22Rv1 (cell line): Measurements from ENCODE around the gene CLSTN2.

Experiments used
- ZFX ChIP-seq: fragments of 450-650 bp; IDR thresholded peaks from 2 replicates; pipeline ENCODE4 v1.6.1; 2017; ENCODE audit warnings: antibody characterized with exemption, borderline replicate concordance
- TF ChIP-seq, protein P1 (sequence below): fragments of 450-650 bp; IDR thresholded peaks from 2 replicates; pipeline ENCODE4 v1.5.1; 2017; ENCODE audit warnings: mild to moderate bottlenecking

DNA sequence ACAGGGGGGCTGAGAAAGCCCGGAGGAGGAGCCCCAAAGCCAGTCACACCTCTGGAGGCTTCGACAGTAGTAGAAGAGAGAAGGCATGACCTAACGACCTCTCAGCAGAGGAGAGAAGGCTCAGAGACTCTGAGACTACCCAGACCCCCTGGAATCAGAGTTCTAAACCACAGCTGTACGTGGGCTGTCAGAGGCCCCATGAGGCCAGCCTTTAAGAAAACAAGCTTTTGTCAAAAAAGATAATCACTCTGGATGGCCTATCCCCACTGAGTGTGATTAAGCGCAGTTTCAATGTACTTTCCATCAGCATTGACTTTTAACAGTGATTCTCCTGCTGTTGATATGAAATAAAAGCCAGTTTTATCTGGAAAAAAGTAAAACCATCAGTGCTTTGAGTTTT is 330.3 kb downstream of the CLSTN2 start:
- TF ChIP-seq, protein P1, sequence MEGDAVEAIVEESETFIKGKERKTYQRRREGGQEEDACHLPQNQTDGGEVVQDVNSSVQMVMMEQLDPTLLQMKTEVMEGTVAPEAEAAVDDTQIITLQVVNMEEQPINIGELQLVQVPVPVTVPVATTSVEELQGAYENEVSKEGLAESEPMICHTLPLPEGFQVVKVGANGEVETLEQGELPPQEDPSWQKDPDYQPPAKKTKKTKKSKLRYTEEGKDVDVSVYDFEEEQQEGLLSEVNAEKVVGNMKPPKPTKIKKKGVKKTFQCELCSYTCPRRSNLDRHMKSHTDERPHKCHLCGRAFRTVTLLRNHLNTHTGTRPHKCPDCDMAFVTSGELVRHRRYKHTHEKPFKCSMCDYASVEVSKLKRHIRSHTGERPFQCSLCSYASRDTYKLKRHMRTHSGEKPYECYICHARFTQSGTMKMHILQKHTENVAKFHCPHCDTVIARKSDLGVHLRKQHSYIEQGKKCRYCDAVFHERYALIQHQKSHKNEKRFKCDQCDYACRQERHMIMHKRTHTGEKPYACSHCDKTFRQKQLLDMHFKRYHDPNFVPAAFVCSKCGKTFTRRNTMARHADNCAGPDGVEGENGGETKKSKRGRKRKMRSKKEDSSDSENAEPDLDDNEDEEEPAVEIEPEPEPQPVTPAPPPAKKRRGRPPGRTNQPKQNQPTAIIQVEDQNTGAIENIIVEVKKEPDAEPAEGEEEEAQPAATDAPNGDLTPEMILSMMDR, result no peak
- no peak for TF ChIP-seq ZFX
